IPS DF 19.7 (cell line): ENCODE measurements around the gene VTI1A.
"Not testable (repeated sequence)": the region's sequence is repeated elsewhere in the genome, so short reads cannot be mapped to it uniquely, and the experiment has no call there.

Source experiments
- DNase-seq: peaks from one replicate; pipeline ENCODE4 v3.0.0-alpha.2; 2013; ENCODE audit warnings: low read depth, low spot score

Gene VTI1A

GRCh38 chr10:112454910-112455779 lies 8.1 kb downstream of the VTI1A start:
- DNase-seq, result no peak

DNA sequence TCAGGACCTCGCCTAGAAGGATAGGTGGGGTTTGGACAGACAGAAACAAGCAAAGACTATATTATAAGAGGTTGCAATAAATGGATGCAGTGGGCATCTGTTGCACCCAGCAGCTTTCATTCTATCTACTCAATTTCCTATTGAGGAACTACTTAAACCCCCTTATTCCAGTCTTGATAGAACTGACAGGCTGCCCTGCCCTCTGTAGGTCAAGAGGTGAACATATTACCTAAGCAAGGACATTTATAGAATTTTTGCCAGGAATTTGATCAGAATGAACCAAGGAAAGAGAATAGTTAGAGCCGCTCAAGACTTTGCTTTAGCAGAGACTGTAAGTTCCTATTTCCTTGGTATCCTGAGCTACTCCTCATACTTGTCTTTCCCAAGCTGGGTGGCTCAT lies 9.5 kb downstream of the VTI1A start:
- DNase-seq, result no peak

- DNase-seq, result no peak
Measured at GRCh38 chr10:112460366-112460765, 13.4 kb downstream of the VTI1A start.

DNA sequence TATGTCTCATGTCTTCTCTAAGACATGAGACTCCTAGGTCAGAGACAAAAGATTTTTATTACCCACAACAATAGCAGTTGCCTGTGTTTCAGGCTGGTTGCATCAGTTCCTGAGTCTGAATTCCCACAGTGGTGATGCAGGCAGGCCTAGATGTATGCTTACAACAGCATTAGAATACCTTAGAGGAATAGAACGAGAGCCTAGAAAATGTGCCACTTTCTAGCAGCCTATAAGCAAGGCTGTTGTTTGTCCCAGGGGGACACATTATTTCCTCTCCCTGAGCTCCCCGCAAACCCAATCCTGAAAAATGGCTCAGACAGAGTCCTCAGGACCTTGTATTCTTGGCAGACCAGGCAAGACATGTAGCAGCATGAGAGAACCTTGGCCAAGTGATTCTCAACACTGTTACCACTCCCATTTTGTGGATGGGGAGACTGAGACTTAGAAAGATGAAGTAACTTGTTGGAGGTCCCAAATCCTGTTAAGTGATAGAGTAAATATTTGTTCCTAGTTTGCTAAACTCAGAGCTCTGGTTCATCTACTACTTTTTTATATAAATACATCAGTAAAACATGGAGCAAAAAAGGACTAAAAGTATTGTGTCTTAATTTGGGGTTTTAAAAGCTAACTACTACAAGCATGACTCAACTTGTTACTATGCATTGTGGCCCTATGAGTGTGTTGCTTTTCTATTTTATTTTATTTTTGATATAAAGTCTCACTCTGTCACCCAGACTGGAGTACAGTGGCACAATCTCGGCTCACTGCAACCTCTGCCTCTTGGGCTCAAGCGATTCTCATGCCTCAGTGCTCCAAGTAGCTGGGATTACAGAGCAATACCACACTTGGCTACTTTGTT lies 14.2 kb downstream of the VTI1A start:
- no peak for DNase-seq

- DNase-seq, result not testable (repeated sequence)
Measured at GRCh38 chr10:112464074-112464473, 17.1 kb downstream of the VTI1A start.

- no peak for DNase-seq
Measured at GRCh38 chr10:112465299-112465883, 18.4 kb downstream of the VTI1A start.

DNA sequence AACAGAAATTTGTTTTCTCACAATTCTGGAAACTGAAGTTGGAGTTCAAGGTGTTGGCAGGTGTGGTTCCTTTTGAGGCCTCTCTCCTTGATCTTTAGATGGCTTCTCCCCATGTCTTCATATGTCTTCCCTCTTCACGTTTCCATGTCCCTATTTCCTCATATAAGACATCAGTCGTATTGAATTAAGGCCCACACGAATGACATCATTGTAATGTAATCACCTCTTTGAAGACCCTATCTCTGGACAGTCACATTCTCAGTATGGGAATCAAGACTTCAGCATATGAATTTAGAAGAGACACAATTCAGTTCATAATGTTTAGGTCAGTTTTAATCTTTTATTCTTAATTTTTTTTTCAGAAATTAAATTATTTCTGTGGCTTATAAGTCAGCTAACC lies 19.8 kb downstream of the VTI1A start:
- DNase-seq, result no peak

GRCh38 chr10:112467541-112468075 lies 20.6 kb downstream of the VTI1A start:
- no peak for DNase-seq

- no peak for DNase-seq
Measured at GRCh38 chr10:112471878-112472487, 25.0 kb downstream of the VTI1A start.

DNA sequence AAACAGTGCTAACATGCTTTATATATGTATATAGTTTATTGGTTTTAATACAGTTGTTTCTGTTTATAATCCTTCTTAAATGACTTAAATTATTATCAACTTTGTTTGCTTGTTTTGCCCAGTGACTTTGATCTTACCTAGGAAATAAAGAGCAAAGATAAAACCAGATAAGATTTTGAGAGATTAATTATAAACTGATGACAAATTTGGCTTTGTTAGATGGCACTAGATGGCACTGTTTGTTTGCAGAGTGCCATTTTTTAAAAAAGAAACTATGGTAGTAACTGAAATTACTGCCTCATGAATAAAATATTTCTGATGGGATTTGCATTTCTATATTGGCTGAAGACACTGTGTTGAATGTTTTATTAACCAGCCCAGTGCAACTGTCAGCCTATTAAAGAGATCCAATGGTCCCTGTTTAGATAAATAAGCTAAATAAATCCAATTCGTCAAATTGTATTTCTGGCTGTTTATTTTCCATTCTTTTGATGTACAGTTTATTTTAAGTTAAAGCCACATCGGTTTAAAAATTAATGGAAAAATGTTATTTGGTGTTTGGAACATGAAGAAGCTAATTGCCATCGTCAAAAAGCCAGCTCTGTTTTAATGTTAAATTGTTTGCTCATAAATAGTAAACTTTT lies 28.7 kb downstream of the VTI1A start:
- DNase-seq, result no peak

DNA sequence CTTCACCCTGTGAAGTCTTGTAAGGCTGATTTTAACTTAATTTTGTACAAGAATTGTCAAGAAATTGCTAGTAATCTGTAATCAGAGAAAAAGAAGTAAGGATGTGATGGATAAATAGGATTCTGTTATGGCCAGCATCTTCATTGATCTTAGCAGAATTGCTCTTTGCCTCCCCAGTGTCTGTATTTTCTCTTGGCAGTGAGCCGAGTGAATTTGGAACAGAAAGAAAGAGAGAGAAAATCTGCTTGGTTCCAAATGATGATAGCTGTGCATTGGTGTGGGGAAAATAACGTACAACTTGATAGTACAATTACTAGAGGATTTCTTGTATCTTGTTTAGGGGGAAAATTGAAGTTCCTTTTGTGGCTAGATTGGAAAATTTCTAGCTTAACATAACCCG lies 34.6 kb downstream of the VTI1A start:
- no peak for DNase-seq

DNA sequence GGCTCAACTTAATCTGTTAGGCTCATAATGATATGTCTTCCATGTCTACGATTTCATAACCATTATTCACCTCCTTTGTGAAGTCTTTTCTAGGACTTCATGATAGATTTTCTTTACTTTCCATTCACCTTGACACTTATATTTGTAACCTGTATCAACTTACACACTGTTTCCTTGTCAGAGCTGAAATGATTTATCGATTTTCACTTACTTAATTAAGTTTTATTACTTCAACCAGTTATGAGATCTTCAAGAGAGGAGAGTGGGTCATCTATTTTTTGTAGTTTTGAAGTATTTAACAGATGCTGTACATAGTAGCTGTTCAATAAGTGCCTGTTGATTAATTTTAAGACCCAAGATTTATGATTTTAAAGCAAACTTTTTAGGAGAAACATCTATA lies 37.4 kb downstream of the VTI1A start:
- DNase-seq, result no peak

GRCh38 chr10:112487964-112488363 lies 40.9 kb downstream of the VTI1A start:
- no peak for DNase-seq

GRCh38 chr10:112490545-112490944 lies 43.5 kb downstream of the VTI1A start:
- no peak for DNase-seq

GRCh38 chr10:112491144-112491543 lies 44.1 kb downstream of the VTI1A start:
- no peak for DNase-seq

DNA sequence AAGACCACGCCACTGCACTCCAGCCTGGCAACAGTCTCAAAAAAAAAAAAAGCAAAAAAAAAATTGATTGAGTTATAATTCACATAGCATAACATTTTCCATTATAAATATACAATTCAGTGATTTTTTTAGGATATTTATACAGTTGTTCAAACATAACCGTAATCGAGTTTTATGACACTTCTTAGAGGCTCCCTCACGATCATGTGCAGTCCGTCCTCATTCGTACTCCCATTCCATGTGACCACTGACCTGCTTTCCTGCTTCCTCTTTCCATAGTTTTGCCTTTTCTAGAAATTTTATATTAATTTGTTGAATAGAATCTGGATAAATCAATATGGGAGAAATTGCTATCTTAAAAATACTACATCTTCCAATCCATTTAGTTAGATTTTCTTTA lies 45.7 kb downstream of the VTI1A start:
- DNase-seq, result no peak

- DNase-seq, result no peak
Measured at GRCh38 chr10:112497347-112497950, 50.4 kb downstream of the VTI1A start.

DNA sequence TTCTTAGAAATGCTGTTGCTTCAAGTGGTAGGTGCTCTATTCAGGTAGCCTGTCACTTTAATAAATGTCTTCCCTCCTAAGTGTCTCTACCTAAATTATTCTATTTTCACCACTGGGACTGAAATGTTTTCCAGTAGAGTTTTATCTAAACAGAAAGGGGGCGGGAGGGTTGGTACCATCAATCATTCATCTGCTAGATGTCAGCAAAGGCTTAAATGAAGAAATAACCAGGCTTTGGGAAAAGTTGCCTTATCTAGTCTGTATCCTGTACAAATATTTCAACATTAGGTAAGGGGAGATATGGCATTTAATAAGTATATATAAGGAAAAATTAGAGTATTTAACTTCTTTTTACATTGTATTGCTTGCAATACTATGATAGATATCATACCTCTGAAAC lies 51.8 kb downstream of the VTI1A start:
- DNase-seq, result no peak

DNA sequence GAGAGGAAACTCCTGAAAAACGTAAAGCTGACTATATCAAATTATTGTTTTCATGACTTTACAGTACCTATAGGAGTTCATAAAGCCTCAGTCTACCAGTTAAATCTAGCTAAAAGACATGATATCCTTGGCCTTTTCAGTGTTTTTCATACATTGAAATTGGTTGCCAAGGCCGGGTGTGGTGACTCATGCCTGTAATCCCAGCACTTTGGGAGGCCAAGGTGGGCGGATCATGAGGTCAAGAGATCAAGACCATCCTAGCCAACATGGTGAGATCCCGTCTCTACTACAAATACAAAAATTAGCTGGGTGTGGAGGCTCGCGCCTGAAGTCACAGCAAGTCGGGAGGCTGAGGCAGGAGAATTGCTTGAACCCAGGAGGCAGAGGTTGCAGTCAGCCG lies 53.0 kb downstream of the VTI1A start:
- DNase-seq, result not testable (repeated sequence)

DNA sequence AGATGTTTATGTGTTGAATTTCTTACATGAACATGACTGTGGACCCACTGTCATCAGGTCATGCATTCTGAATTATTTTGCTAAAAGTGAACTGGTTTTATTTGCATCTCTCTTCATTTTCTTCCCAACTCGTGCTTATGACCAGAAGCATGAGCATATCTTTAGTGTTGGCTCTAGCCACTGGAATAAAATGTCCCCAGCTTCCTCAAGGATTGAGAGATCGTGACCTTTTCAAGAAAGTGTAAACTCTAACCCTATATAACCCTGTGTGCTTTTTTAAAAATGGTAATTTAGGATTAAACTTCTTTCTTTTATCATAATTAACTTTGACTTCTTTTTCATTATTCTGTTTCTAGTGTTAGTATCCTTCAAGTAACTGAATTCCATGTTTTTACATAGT lies 55.5 kb downstream of the VTI1A start:
- DNase-seq, result no peak

GRCh38 chr10:112503643-112504042 lies 56.6 kb downstream of the VTI1A start:
- no peak for DNase-seq
